Panc1 (cell line): ENCODE data around the gene STK35. TPM values are rescaled to one million over a fixed set of nuclear protein-coding genes. Genes with fewer than 3 reads are reported as not detected.

Experiments used
- ATAC-seq: fragments of 200-7000 bp; cut with Tn5 transposase; 2 replicates; pipeline ENCODE4 v1.9.1; 2020; ENCODE audit warnings: mild to moderate bottlenecking, moderate library complexity
- BruUV-seq: library from RNA; stranded (reverse); fragments of 400-500 nt; replicated peaks from 2 replicates; lab custom pipeline; 2021; lab: Mats Ljungman, UMichigan
- CTCF ChIA-PET: fragments of 300-600 bp; sonication (Branson Sonifier 250); formaldehyde crosslinking; loops from one replicate; lab custom pipeline; 2022; ENCODE audit warnings: antibody characterized with exemption; lab: Charles Lee
- POLR2A ChIA-PET: fragments of 300-600 bp; sonication (Branson Sonifier 250); formaldehyde crosslinking; loops from one replicate; lab custom pipeline; 2022; ENCODE audit warnings: antibody characterized with exemption; lab: Charles Lee
- DNase-seq: peaks from one replicate; pipeline ENCODE4 v3.0.0-alpha.2; 2010; ENCODE audit warnings: low read depth, low spot score
- H3K27ac ChIP-seq: 2 replicates; pipeline ENCODE4 v1.5.1; 2011; ENCODE audit warnings: mild to moderate bottlenecking, low read length, inconsistent platforms
- H3K27me3 ChIP-seq: fragments of 200-500 bp; sonication (Bioruptor generic); 2 replicates; pipeline ENCODE4 v1.6.0; 2014; ENCODE audit warnings: low read length, inconsistent platforms; ENCODE audit not compliant: control insufficient read depth, insufficient read depth
- H3K36me3 ChIP-seq: fragments of 200-500 bp; sonication (Bioruptor generic); 2 replicates; pipeline ENCODE4 v1.5.1; 2014; ENCODE audit warnings: inconsistent platforms, mild to moderate bottlenecking, low read length, moderate library complexity; ENCODE audit not compliant: control insufficient read depth, insufficient read depth
- H3K4me1 ChIP-seq: 2 replicates; pipeline ENCODE4 v1.5.1; 2011; ENCODE audit warnings: inconsistent platforms, mild to moderate bottlenecking, low read length, moderate library complexity; ENCODE audit not compliant: control insufficient read depth, insufficient read depth
- H3K4me3 ChIP-seq, 2 experiments: 2 replicates each; pipeline ENCODE4 v1.5.1; 2011 to 2012; ENCODE audit warnings: low read depth in 2 of 2, low read length in 2 of 2, mild to moderate bottlenecking in 2 of 2, inconsistent platforms in 1 of 2, moderate library complexity in 1 of 2
- H3K9me3 ChIP-seq: fragments of 200-500 bp; sonication (Bioruptor generic); 2 replicates; pipeline ENCODE4 v1.5.1; 2014; ENCODE audit warnings: low read depth, mild to moderate bottlenecking, inconsistent platforms, low read length, moderate library complexity; ENCODE audit not compliant: control insufficient read depth, insufficient read depth
- POLR2AphosphoS5 ChIP-seq: IDR thresholded peaks from 2 replicates; pipeline ENCODE4 v1.6.1; 2012; ENCODE audit warnings: mild to moderate bottlenecking, low read depth, low read length, moderate library complexity
- SIN3A ChIP-seq: IDR thresholded peaks from 2 replicates; pipeline ENCODE4 v1.6.1; 2012; ENCODE audit warnings: low read depth, mild to moderate bottlenecking, low read length, moderate library complexity, borderline replicate concordance; ENCODE audit not compliant: insufficient read depth
- TCF7L2 ChIP-seq: IDR thresholded peaks from 2 replicates; pipeline ENCODE4 v1.6.1; 2011; ENCODE audit warnings: mild to moderate bottlenecking, low read depth, low read length, inconsistent platforms
- in situ Hi-C: cut with HindIII; loops from 2 replicates; pipeline ENCODE4 v1.10.0; 2016; ENCODE audit warnings: low sequenced_read_pairs, low pct_unique_long_range_greater_than_20kb
- intact Hi-C: fragments of 100-400 bp; cut with micrococcal nuclease; formaldehyde crosslinking; loops from one replicate; pipeline ENCODE4 v1.10.0; 2022; ENCODE audit not compliant: unreplicated experiment
- total RNA-seq: library from RNA; stranded (reverse); gene quantifications from one replicate; pipeline ENCODE4 v1.2.1, GENCODE V29; 2021; ENCODE audit not compliant: unreplicated experiment
- TF ChIP-seq, protein P1 (sequence below), 2 experiments: IDR thresholded peaks; 2 replicates each; pipeline ENCODE4 v1.6.1; 2011 to 2012; ENCODE audit warnings: low read depth in 2 of 2, control low read depth in 1 of 2, low read length in 1 of 2, mild to moderate bottlenecking in 1 of 2, moderate library complexity in 1 of 2; ENCODE audit not compliant: insufficient read depth in 1 of 2
- TF ChIP-seq, protein P2 (sequence below): fragments of 450-650 bp; IDR thresholded peaks from 2 replicates; pipeline ENCODE4 v1.5.1; 2017; ENCODE audit warnings: mild to moderate bottlenecking

Gene STK35
- total RNA-seq, 1 experiment from 2014 or later = 27.6 TPM

DNA sequence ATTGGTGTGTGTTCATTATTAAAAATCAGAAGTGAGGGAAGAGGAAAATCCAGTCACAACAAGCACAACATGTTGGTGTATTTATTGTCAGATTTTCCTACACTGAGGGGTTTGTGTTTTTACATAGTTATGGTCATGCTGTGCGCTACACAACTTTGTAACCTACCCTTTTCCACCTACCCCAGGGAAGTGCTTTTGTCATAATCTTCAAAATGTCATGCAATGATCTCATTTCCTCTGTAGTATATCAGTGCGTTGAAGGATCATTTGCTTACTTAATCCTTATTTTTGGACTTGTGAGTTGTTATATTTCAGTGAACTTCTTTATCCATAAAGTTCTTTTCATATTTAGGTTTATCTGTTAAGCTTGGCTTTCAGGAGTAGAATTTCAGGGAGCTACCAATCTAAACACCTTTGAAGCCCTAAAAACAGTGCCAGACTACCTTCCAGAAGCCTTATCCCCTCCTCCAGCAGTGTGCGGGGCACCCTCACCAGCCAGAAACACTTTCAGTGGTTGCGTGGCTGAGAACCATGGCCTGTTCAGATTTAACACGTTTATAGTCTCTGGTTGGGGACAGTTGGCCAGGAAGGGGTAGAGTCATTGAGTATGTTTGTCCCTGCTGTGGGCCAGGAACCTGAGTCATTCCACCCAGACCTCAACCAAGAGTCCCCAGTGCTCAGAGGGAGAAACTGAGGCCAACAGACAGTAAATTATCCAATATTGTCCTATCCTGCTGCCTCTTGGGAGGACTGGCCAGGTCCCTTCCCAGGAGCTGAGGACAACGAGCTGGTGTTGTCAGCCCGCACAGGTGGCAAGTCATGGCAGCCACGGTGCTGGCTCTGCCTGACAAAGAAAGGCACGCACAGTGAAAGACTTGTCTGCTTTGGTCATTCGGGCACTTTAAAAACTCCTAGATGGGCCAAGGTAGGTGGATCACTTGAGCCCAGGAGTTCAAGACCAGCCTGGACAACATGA, 40.3 kb downstream of the STK35 start:
- no peaks in the 10 kb centered on the region for H3K36me3 ChIP-seq
- H3K4me1 ChIP-seq = no peaks in the 10 kb centered on the region
- intact Hi-C loops = no loop called here
- ChIA-PET CTCF (no interaction called here), POLR2A (no interaction called here)
- H3K4me3 ChIP-seq = no peak overlapping the region
- H3K9me3 ChIP-seq = no peaks in the 10 kb centered on the region
- no TSS peak for BruUV-seq
- TF ChIP-seq POLR2AphosphoS5 (no peak), TCF7L2 (no peak), SIN3A (no peak)
- TF ChIP-seq, protein P1, sequence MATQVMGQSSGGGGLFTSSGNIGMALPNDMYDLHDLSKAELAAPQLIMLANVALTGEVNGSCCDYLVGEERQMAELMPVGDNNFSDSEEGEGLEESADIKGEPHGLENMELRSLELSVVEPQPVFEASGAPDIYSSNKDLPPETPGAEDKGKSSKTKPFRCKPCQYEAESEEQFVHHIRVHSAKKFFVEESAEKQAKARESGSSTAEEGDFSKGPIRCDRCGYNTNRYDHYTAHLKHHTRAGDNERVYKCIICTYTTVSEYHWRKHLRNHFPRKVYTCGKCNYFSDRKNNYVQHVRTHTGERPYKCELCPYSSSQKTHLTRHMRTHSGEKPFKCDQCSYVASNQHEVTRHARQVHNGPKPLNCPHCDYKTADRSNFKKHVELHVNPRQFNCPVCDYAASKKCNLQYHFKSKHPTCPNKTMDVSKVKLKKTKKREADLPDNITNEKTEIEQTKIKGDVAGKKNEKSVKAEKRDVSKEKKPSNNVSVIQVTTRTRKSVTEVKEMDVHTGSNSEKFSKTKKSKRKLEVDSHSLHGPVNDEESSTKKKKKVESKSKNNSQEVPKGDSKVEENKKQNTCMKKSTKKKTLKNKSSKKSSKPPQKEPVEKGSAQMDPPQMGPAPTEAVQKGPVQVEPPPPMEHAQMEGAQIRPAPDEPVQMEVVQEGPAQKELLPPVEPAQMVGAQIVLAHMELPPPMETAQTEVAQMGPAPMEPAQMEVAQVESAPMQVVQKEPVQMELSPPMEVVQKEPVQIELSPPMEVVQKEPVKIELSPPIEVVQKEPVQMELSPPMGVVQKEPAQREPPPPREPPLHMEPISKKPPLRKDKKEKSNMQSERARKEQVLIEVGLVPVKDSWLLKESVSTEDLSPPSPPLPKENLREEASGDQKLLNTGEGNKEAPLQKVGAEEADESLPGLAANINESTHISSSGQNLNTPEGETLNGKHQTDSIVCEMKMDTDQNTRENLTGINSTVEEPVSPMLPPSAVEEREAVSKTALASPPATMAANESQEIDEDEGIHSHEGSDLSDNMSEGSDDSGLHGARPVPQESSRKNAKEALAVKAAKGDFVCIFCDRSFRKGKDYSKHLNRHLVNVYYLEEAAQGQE (IDR thresholded peaks at IDR 0.05; ENCODE audit: insufficient read depth in 1 of 2, low read depth in 2 of 2, low read length in 1 of 2) = no peak
- TF ChIP-seq, protein P2, sequence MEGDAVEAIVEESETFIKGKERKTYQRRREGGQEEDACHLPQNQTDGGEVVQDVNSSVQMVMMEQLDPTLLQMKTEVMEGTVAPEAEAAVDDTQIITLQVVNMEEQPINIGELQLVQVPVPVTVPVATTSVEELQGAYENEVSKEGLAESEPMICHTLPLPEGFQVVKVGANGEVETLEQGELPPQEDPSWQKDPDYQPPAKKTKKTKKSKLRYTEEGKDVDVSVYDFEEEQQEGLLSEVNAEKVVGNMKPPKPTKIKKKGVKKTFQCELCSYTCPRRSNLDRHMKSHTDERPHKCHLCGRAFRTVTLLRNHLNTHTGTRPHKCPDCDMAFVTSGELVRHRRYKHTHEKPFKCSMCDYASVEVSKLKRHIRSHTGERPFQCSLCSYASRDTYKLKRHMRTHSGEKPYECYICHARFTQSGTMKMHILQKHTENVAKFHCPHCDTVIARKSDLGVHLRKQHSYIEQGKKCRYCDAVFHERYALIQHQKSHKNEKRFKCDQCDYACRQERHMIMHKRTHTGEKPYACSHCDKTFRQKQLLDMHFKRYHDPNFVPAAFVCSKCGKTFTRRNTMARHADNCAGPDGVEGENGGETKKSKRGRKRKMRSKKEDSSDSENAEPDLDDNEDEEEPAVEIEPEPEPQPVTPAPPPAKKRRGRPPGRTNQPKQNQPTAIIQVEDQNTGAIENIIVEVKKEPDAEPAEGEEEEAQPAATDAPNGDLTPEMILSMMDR = no peak
- ATAC-seq (no peak), DNase-seq (no peak)
- no peaks in the 10 kb centered on the region for H3K27me3 ChIP-seq
- no peak overlapping the region for H3K27ac ChIP-seq
- in situ Hi-C loops = no loop called here

DNA sequence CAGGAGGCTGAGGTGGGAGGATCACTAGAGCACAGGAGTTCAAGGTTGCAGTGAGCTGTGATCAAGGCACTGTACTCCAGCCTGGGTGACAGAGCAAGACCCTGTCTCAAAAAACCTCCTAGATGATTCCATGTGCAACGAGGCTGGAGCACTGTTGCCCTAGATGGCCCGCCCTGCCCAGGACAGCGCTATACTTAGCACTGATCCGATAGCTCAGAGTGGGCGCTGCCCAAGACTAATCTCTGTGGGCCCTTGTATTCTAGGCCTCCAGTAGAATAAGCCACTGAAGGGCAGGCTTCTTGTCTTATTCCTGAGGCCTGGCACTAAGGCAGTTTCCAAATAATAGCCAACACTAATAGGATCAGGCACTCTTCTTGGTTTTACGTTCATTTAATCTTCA, 41.0 kb downstream of the STK35 start:
- POLR2A ChIA-PET = no interaction called here
- in situ Hi-C loops = no loop called here
- ATAC-seq = no peak

More for the DNA sequence above, 41.0 kb downstream of the STK35 start:
- no TSS peak for BruUV-seq
- Histone ChIP-seq H3K27ac (no peak overlapping the region), H3K36me3 (no peaks in the 10 kb centered on the region), H3K4me3 (no peak overlapping the region), H3K27me3 (no peaks in the 10 kb centered on the region), H3K4me1 (no peaks in the 10 kb centered on the region), H3K9me3 (no peaks in the 10 kb centered on the region)
- TF ChIP-seq, protein P1 (IDR thresholded peaks at IDR 0.05; ENCODE audit: insufficient read depth in 1 of 2, low read depth in 2 of 2, low read length in 1 of 2) = no peak
- TF ChIP-seq POLR2AphosphoS5 (no peak), SIN3A (no peak), TCF7L2 (no peak)
- TF ChIP-seq, protein P2 = no peak
- intact Hi-C loops = no loop called here
- no peak for DNase-seq
- CTCF ChIA-PET = interaction anchor here (0.5 kb wide), 1 partner anchor 1185 kb away, joined by 5 read pairs; no protein-coding TSS in a partner anchor
